Sciatic nerve (tissue), 2 donors: Measurements from ENCODE around the gene TMEM9. TPM values are rescaled to one million over a fixed set of nuclear protein-coding genes. Genes with fewer than 3 reads are reported as not detected.

Experiments
- ATAC-seq: fragments of 200-7000 bp; cut with Tn5 transposase; one replicate; pipeline ENCODE4 v1.9.1; 2020; ENCODE audit warnings: mild to moderate bottlenecking, moderate library complexity
- DNase-seq: peaks from one replicate; pipeline ENCODE4 v3.0.0-alpha.2; 2020; ENCODE audit warnings: low spot score
- intact Hi-C: fragments of 100-400 bp; cut with DNase I; formaldehyde crosslinking; loops from one replicate; pipeline ENCODE4 v1.14.2; 2022
- total RNA-seq: library from RNA; stranded (reverse); fragmentation: NEBNext Ultra II Directional; extraction: Animal tissue kit (Norgen Biotek cat#: 25700); gene quantifications from one replicate; pipeline ENCODE4 v1.2.1, GENCODE V29; 2021
- donor health status: DM: no; HTN: no; CAD: no.
- donor health status: DM: no; HTN: no; CAD: no.

The TMEM9 gene
- total RNA-seq, 1 donor from 2014 or later: 42.9 TPM

DNA sequence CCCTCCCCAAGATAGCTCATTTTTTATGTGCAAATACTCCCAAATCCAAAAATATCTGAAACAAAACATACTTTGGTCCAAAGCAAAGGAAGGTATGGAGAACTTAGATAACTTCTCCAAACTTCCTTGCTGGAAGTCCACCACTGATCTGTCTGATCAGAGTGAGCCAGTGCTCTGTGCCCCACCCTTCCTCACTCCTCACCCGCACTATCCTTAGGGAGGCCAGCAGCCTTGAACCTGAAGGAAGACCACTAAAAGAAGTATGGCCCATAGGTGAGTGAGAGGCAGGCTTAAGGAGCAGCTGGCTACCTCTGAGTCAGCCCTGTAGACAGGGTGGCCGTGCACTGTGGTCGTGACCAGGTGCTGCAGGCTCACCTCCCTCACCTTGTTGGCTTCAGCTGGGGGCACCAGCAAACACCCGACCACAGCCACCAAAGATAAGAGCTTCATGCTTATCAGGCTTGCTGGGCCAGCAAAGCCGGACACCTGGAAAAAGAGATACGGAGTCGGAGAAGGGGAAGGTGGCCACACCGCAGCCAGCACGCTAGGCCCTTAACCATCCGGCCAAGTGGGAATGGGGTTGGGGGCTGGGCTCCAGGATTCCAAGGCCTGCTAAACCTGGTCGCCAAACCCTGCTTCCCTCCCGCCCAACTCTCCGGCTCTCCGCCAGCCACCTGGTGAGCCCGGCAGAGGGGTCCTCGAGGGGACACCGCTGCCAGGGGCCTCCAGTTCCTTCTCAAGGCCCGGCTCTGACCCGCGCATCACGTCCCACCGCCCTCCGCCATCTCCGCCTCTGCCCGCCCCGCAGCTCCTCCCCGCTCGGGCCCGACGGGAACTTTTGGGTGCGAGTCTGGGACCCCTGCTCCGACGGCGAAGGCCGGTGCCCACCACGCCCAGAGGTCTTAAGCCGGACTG lies 543 bp downstream of the TMEM9 start:
- ATAC-seq (peak; percentile 88), DNase-seq (no peak)
- intact Hi-C loops: no loop called here

DNA sequence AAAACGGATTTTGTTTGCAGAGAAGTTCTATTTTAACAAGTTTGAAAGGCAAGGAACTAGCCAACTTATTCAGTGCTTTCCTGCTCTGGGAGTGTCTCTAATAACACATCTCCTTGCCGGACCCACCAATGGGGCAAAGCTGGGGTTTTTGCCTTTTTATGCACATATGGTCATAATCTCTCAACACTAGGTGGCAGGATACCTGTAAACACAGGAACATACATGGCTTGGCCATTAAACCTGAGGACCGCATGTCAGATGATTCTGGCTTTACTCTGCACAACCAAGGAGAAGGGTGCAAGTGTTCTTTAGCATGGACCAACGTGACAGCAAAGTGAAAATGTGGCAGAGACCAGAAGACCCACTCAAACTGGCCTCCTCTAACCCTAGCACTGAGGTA lies 4.9 kb downstream of the TMEM9 start:
- DNase-seq: no peak
- intact Hi-C loops: no loop called here

DNA sequence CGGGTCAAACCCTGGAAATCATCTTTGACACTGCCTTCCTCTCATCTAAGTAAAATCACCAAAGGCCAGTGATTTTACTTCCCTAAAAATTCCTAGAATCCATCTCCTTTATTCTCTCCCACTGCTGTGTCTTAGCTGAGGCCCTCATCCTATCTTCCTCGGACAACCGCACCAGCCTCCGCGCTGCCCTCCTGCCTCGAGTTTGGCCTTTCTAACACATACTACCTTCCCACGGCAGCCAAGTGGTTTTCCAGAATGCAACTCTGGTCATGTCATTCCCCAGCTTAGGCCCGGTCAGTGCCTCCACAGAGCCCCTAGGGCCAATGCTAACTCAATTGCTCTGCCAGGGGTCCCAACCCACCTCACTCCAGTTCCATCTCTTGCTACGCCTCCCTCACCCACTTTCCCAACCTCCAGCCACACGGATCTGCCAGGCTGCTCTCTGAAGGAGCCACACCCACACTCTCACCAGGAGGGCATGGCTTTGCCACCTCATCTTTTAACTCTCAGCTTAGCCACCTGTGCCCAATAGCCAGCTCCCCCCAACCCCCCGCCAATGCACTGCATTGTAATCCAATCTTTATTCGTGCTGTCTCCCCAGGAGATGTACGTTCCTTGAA lies 6.8 kb downstream of the TMEM9 start:
- DNase-seq: no peak
- no peak for ATAC-seq
- intact Hi-C loops: no loop called here

More for the DNA sequence above, 4.9 kb downstream of the TMEM9 start:
- no peak for ATAC-seq

DNA sequence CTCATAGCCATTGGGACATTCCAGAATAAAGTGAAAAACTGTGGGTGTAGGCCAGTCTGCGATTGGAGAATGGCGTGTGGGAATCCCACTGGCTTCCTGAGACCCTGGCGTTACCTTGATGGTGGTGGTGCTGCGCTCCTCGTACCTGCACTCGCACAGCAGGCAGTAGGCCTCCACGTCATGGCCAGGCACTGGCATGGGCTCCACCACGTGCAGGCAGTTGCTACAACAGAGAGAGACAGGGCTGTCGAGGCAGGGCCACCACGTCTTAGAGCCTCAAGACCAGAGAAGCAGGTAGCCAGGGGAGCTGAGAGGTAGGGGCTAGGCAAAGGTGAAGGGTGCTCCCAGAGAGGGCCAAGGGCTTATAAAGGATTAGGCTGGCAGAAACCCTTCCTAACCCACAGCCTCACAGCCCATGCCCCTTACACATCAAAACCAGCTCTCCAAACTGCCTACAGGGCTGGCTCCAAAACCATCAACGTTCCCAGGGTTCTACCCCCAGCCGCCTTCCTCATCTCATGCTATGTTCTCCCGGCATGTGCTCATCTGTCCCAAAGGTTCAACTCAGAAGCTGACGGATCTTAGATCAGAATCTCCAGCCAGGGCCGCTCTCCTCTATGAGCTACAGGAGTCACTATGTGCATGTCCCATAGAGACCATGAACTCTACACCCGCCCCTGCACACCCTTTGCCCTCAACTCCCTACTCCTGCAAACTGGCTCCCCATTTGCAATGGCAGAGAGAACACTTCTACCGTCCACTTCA lies 7.5 kb downstream of the TMEM9 start:
- no peak for ATAC-seq
- intact Hi-C loops: no loop called here
- DNase-seq: no peak

DNA sequence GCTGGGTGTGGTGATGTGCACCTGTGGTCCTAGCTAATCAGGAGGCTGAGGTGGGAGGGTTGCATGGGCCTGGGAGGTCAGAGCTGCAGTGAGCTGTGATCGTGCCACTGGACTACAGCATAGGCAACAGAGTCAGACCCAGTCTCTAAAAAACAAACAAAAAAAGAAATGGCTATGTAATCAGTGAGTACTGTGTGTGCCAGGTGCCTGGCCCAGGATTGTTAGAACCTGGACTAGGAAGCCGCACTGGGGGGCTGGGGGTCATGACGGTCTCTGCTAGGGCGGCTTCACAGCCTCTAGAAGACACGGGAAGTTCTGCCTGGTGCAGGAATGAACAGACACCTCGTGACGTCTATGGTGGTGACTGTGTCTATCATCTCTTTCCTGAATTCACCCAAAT lies 8.5 kb downstream of the TMEM9 start:
- intact Hi-C loops: no loop called here
- DNase-seq: no peak
- ATAC-seq: no peak

DNA sequence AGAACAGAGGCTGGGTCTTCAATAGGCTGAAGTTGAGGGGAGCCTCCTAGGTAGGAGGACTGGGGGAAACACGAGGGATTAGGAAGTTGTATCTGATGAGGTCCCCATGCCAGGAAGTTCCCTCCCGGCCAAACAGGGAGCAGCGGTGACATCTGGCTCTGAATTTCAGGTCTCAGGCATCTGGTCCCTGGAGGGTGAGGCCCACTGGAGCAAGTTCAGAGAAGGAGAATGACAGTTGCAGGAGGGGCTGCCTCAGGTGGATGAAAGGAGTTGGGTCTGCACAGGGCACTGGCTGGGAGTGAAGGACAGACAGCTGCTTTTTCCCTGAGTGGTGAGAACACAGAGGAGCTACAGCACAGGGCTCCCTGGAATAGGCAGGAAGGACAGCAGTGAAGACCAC lies 9.1 kb downstream of the TMEM9 start:
- ATAC-seq: no peak
- intact Hi-C loops: no loop called here
- DNase-seq: peak; percentile 37

DNA sequence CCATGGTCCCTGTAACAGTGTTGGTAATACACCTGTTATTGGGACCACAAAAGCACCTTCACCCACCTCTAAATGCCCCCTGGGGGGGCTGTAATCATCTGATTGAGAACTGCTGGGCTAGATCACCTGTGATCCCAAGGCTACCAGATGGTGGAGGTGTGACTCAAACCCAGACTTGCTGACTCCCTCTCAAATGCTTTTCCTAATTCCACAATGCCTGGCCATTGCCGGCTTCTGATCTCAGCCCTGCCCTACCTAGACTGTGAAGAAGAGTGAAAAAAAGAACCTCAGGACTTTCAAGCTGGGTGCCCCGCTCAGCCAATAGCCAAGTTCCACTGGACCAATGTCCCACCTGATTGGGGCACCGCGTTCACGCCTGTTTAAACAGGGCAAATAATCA lies 9.6 kb downstream of the TMEM9 start:
- intact Hi-C loops: no loop called here
- DNase-seq (no peak), ATAC-seq (no peak)

DNA sequence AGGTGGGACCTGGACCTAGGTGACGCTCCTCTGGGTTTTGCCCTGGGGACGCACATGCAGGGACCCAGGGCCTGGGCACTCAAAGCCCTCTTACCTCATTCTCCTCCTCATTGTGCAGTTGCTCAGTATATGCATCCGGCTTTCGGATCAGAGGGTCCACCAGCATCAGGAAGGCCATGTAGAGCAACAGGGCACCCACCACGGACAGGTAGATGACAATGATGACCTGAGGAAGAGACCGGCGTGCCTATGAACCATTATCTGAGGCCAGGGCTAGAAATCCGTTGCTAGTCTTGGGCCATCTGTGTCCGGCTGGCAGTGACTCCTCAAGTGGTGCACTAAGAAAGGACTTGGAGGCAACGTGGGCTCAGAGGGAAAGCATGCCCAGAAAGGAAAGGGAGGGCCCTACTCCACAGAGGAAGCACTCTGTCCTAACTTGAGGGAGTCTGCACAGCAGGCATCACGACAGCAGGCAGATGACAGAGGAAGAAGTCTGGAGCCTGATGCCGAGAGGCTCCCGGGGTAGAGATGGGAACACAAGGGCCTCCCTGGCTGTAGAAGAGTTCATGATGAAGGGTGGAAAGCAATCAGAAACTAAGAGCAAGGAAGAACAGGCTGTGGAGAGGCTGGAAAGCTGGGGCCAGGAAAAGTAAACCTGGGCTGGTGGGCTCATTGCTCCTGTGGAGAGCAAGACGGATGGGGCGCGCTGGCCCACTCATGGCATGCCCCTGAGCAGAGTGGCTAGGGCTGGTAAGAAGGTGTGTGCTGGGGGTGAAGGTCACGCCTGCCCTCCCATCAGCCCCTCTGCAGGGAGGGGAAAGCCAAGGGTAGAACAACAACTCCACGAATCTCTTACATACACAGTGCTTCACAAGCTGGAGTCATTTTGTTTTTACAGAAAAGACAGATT lies 10.3 kb downstream of the TMEM9 start:
- DNase-seq: peak; percentile 36
- intact Hi-C loops: no loop called here
- no peak for ATAC-seq

DNA sequence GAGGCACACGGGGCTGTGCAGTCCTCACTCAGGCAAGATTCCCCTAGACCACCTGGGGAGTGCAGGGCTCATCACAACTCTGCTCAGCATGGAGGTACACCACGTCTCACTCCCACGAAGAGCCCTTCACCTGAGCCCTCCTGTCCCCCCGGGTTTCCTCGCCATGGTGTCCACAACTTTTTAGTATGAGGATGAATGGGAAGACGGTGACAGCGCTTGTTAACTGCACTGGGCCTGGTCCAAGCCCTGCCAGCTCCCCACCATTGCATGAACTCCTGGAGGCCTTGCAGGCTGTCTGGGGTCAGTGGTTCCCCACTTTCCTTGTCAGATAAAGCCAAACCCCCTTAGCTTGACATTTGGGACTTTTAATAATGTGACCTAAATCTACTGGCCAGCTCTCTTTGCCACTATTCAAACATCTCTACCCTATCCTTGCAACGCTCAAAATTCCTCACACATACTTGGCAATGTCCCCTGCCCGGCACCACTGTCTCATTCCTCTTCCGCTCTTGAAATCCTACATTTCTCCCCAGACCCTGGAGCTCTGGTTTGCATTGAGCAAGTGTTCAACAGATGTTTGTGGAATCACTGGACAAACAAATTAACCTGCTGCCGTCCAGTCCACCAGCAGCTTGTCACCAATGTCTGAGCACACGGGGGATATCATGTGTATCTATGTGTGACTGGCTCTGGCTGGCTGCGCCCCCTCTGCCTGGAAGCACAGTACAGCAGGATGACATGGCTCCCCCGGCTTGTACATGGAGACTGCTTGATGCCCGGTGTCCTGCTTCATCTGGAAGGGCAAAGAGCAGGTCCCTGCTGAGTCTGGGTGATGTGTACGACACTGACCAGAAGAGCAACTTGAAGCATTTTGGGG lies 11.2 kb downstream of the TMEM9 start:
- ATAC-seq (peak; percentile 16), DNase-seq (peak; percentile 35)
- intact Hi-C loops: no loop called here

DNA sequence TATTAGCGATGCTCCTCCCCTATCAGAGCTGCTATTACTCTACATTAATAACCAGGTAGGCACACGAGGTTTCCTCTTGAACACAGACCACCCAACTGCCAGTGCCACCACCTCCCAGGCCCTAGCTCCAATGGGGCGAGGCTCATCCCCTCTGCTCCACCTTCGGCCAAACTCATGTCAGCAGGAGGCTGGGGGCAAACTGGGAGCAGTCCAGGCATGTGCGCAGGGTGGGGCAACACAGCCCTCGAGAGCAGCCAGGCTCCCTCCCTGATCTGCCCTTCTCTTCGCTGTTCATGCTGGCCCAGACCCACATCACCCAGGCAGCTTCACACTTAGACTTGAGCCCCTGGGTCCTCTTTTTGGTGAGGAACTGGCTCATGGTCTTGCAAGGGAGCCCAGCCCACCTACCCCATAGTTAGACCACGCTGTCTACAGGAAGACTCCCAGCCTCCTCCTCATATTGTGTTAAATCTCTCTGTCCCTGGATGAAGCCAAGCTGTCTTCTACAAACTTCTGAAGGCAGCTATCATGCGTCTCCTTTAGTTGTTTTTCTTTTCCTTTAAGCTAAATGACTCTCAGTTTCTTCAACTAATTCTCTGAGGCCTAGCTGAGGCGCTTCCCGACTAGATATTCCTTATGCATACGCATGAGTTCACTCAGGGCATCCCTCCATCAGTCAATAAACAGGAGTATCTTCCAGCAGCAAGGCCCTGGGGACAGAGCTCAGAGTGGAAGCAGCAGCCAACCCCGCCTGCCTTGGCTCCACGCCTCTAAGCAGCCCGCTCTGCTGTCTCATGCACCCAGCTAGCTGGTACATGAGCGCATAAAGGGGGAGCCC lies 12.0 kb downstream of the TMEM9 start:
- DNase-seq (peak; percentile 76), ATAC-seq (peak; percentile 79)
- intact Hi-C loops: no loop called here

DNA sequence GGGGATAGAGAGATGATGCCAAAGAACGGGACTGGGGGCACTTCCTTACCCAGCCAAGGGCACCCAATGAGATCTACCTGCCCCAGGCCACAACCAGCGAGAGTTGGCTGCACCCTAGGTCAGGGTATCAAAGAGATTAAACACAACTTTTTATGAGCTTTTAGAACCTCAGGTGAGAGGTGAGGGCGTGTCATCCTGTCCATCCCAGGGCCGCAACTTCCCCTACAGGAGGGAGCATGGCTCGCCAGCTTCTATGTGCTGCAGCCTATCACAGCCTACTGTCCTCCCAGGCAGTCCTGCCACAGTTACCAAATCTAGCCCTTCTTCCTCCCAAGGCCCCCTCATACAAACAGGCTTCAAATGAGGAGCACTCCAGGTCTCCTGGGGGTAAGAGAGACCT lies 12.9 kb downstream of the TMEM9 start:
- intact Hi-C loops: no loop called here
- DNase-seq: no peak
- ATAC-seq: no peak

DNA sequence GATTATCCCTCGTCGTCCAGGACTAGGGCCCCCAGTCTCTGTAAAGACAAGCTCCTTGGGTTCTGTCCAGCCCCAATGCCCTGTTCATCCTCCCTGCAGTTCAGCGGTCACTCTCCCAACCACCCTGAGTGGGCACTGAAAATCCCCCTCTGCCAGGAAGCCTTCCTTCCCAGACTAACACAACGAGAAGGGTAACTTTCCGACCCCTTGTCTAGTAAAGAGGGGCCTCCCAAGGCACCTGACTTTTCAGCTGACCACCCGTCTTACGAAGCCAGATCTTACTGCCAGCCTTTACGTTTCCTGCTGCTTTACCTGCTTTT lies 13.4 kb downstream of the TMEM9 start:
- intact Hi-C loops: no loop called here
- no peak for DNase-seq
- ATAC-seq: no peak

DNA sequence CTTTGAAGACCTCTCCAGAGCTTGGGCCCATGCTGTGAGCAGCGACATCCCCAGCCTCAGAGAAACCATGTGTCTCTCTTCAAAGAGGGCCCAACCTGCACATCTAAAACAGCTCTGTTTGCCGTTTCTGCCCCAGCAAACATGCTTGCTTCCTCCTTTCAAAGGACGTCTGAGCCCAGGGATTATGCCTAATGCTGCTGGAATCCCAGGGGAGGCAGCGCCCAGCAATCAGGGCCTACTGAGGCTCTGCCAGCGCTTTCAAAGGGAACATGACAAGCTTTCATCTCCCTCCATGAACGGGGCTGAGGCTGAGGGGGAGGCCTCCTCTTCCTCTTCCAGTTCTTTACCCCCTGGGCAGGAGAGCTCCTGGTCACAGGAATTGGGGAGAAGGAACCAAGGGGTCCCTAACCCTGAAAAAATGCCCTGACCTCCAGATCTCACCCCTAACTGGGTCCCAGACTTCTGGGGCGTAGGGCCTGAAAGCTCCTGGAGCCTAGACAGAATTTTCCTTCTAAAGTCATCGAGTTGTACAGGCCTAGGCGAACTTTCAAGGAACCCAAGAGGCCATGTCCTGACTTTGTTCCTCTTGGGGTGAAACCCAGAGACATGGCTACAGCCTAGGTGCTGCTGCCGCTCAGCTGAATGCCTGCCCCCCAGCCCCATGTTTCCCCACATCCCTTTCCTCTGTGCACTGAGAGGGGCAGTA lies 13.9 kb downstream of the TMEM9 start:
- intact Hi-C loops: no loop called here
- DNase-seq (peak; percentile 42), ATAC-seq (no peak)

DNA sequence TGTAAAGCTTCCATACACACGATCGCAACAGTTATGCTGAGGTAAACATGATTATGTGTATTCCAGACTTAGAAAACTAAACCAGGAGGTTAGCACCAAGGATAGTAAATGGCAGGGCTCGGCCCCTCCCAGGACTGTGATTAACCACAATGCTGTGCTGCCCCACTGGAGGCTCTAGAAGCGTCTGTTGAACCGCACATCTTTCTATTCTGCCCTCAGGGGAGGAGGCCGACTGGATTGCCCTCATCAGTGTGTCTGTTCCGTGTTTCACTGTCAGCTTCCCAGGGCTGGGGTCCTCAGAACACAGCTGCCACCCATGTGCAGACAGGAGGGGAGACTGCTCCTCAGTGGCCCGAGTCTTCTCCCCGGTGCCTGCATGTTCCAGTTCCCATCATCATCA lies 14.5 kb downstream of the TMEM9 start:
- intact Hi-C loops: no loop called here
- ATAC-seq: no peak
- DNase-seq: no peak

DNA sequence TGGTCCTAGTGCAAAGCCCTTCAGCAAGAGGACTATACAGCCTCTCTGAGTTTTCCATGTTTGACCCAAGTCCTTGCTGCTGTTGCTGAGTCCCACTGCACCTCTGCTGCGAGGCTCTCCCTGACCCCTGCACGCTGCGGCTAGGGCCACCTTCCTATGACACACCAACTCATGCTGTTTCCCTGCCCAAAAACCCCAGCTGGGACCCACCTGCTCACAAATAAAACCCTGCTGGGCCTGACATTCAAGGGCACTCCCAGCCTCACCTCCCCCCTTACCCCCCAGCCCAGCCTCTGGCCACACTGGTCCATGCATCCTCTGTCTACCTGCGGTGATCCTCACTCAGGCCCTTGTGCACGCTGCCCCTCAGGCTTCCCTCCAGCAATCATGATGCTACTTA lies 15.0 kb downstream of the TMEM9 start:
- ATAC-seq (no peak), DNase-seq (no peak)
- intact Hi-C loops: no loop called here

DNA sequence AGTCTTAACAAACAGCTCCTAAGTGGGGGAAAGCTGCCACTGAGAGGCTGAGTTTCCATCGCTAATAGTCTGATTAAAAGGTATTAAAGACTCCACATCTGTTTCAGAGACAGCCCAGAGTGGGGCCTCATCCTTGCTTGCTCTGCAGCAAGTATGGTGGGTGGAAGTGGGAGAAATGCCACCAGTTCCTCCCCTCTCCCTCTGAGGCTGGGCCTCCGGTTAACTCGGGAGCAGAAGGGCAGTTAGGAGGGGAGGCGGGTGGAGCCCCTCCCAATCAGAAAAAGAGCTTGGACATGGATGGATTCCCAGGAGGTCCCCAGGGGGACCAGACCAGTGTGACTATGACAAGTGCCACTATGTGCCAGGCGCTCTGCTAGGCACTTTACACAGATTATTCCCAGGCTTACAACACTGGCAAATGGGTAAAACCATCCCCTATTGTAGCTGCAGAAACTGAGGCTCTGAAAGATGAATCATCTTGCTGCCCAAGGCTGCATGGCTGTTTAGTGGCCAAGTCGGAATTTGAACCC lies 15.9 kb downstream of the TMEM9 start:
- no peak for DNase-seq
- no peak for ATAC-seq
- intact Hi-C loops: no loop called here
